K562 (cell line): Measurements from ENCODE around the gene STK17A. TPM values are rescaled to one million over a fixed set of nuclear protein-coding genes. Genes with fewer than 3 reads are reported as not detected.

Source experiments
- ATAC-seq: fragments of 200-7000 bp; cut with Tn5 transposase; 3 replicates; pipeline ENCODE4 v1.9.1; 2020; ENCODE audit warnings: moderate library complexity
- BruUV-seq: library from RNA; stranded (reverse); fragments of 400-500 nt; replicated peaks from 2 replicates; lab custom pipeline; 2021; lab: Mats Ljungman, UMichigan
- CTCF ChIA-PET: fragments of 300-600 bp; formaldehyde crosslinking; extraction: SDS; loops from one replicate; lab custom pipeline; 2021; ENCODE audit warnings: low intra/inter-chr PET ratio; lab: Yijun Ruan, JAX
- POLR2A ChIA-PET: fragments of 300-600, 350-650 bp; sonication (Branson Sonifier 250); formaldehyde crosslinking; extraction: SDS; loops from one replicate; lab custom pipeline; 2021; ENCODE audit warnings: antibody characterized with exemption, inconsistent platforms; lab: Yijun Ruan, JAX
- DNase-seq, 4 experiments: peaks; one replicate each; pipeline versions ENCODE4 v3.0.0 to v3.0.0-alpha.2; 2011 to 2018; ENCODE audit warnings: low spot score in 3 of 4, mixed read lengths in 3 of 4; ENCODE audit errors: extremely low read depth in 1 of 4
- FAIRE-seq: peaks from 2 replicates; lab custom pipeline; 2011; peaks lifted over from hg19 to GRCh38; lab: Jason Lieb, UNC
- H2AFZ ChIP-seq: 2 replicates; pipeline ENCODE4 v1.6.0; 2011; ENCODE audit warnings: low read depth, low read length, control low read depth, inconsistent platforms
- H3K27ac ChIP-seq: fragments of 200-600 bp; 3 replicates; pipeline ENCODE4 v1.8.0; 2011; ENCODE audit warnings: low read depth, mild to moderate bottlenecking, control low read depth, inconsistent platforms, low read length, moderate library complexity, mixed read lengths; ENCODE audit errors: extremely low read depth
- H3K27me3 ChIP-seq, 2 experiments: fragments of 300-600 bp in 1 of 2; 2 replicates in 1 of 2; 3 replicates in 1 of 2; pipeline versions ENCODE4 v1.6.0 to v1.8.0; 2011; ENCODE audit warnings: inconsistent platforms in 2 of 2, low read length in 2 of 2, mild to moderate bottlenecking in 1 of 2, mixed read lengths in 1 of 2, moderate library complexity in 1 of 2; ENCODE audit not compliant: control insufficient read depth in 2 of 2, insufficient read depth in 2 of 2
- H3K36me3 ChIP-seq: fragments of 300-600 bp; 3 replicates; pipeline ENCODE4 v1.8.0; 2011; ENCODE audit warnings: mild to moderate bottlenecking, low read length, inconsistent platforms; ENCODE audit not compliant: control insufficient read depth, insufficient read depth
- H3K4me1 ChIP-seq, 2 experiments: fragments of 200-600 bp in 1 of 2; replicated peaks in 1 of 2; 2 replicates in 1 of 2; 3 replicates in 1 of 2; pipeline versions ENCODE4 v1.5.1 to v1.8.0; 2011; ENCODE audit warnings: inconsistent platforms in 2 of 2, low read length in 2 of 2, mild to moderate bottlenecking in 1 of 2, mixed read lengths in 1 of 2, moderate library complexity in 1 of 2; ENCODE audit not compliant: control insufficient read depth in 2 of 2, insufficient read depth in 2 of 2
- H3K4me2 ChIP-seq: 2 replicates; pipeline ENCODE4 v1.6.1; 2011; ENCODE audit warnings: low read length, control low read depth, inconsistent platforms, mixed read lengths; ENCODE audit not compliant: insufficient read depth
- H3K4me3 ChIP-seq: fragments of 200-600 bp; sonication (generic), shearing (Covaris generic); 2 replicates; pipeline ENCODE4 v1.5.1; 2016; ENCODE audit warnings: control low read depth, inconsistent platforms
- H3K79me2 ChIP-seq: fragments of 200-600 bp; 3 replicates; pipeline ENCODE4 v1.8.0; 2011; ENCODE audit warnings: low read length, inconsistent platforms; ENCODE audit not compliant: control insufficient read depth, insufficient read depth
- H3K9ac ChIP-seq, 2 experiments: 2 replicates each; pipeline versions ENCODE4 v1.6.0 to v1.6.1; 2011; ENCODE audit warnings: low read depth in 2 of 2, low read length in 2 of 2, control low read depth in 1 of 2, inconsistent platforms in 1 of 2, mild to moderate bottlenecking in 1 of 2, mixed read lengths in 1 of 2; ENCODE audit not compliant: insufficient read depth in 1 of 2
- H3K9me1 ChIP-seq: one replicate; pipeline ENCODE4 v1.6.0; 2011; ENCODE audit warnings: inconsistent platforms, mild to moderate bottlenecking, low read length, moderate library complexity; ENCODE audit not compliant: control insufficient read depth, insufficient read depth
- H3K9me3 ChIP-seq: replicated peaks from 2 replicates; pipeline ENCODE4 v1.5.1; 2011; ENCODE audit warnings: low read depth, low read length, inconsistent platforms; ENCODE audit not compliant: control insufficient read depth, insufficient read depth
- H4K20me1 ChIP-seq: replicated peaks from 2 replicates; pipeline ENCODE4 v1.6.1; 2011; ENCODE audit warnings: low read length, inconsistent platforms, mixed read lengths; ENCODE audit not compliant: control insufficient read depth, insufficient read depth
- ARID2 ChIP-seq: fragments of 450-650 bp; IDR thresholded peaks from 2 replicates; pipeline ENCODE4 v1.6.1; 2017; ENCODE audit warnings: antibody characterized with exemption, mild to moderate bottlenecking
- DIDO1 ChIP-seq: fragments of 450-650 bp; IDR thresholded peaks from 2 replicates; pipeline ENCODE4 v1.6.1; 2016; ENCODE audit warnings: low read depth, missing biosample characterization, missing genetic modification characterization
- EWSR1 ChIP-seq: fragments of 450-650 bp; IDR thresholded peaks from 2 replicates; pipeline ENCODE4 v1.6.1; 2018; ENCODE audit warnings: borderline replicate concordance, mild to moderate bottlenecking, low read depth, moderate library complexity; ENCODE audit not compliant: partially characterized antibody
- HBP1 ChIP-seq: fragments of 450-650 bp; formaldehyde crosslinking; IDR thresholded peaks from 2 replicates; pipeline ENCODE4 v1.4.0; 2022; ENCODE audit warnings: missing genetic modification characterization
- NR2C2 ChIP-seq, 2 experiments: fragments of 200-800 bp in 1 of 2; sonication (Bioruptor generic) in 1 of 2; sonication (generic) in 1 of 2; formaldehyde crosslinking in 1 of 2; IDR thresholded peaks; 2 replicates each; pipeline versions ENCODE4 v1.6.1 to v1.8.0; 2016 to 2022; ENCODE audit warnings: mild to moderate bottlenecking in 1 of 2, missing compliant biosample characterization in 1 of 2, missing genetic modification characterization in 1 of 2, missing genetic modification reagents in 1 of 2
- PHB2 ChIP-seq: fragments of 450-650 bp; IDR thresholded peaks from 2 replicates; pipeline ENCODE4 v1.6.1; 2017; ENCODE audit warnings: low read depth
- PHTF2 ChIP-seq: fragments of 250-450 bp; sonication (Bioruptor Pico); IDR thresholded peaks from 2 replicates; pipeline ENCODE4 v1.5.0; 2021; ENCODE audit warnings: mild to moderate bottlenecking
- POLR2A ChIP-seq: fragments of 450-650 bp; conservative IDR thresholded peaks from 2 replicates; pipeline ENCODE4 v1.6.1; 2016
- PRMT5 ChIP-seq: sonication (generic); formaldehyde crosslinking; IDR thresholded peaks from 2 replicates; pipeline ENCODE4 v1.5.0; 2020; ENCODE audit warnings: missing genetic modification reagents
- PTRF ChIP-seq: fragments of 450-650 bp; IDR thresholded peaks from 2 replicates; pipeline ENCODE4 v1.6.1; 2016; ENCODE audit warnings: mild to moderate bottlenecking, missing genetic modification characterization, missing compliant biosample characterization
- RUNX1 ChIP-seq: sonication (generic); IDR thresholded peaks from 2 replicates; pipeline ENCODE4 v1.6.1; 2016; ENCODE audit warnings: antibody characterized with exemption, low read depth
- SREBF2 ChIP-seq: sonication (generic); formaldehyde crosslinking; IDR thresholded peaks from 2 replicates; pipeline ENCODE4 v1.4.0; 2020; ENCODE audit warnings: mild to moderate bottlenecking, missing genetic modification reagents
- TAF15 ChIP-seq: fragments of 200-400 bp; formaldehyde crosslinking; IDR thresholded peaks from 2 replicates; pipeline ENCODE4 v1.6.1; 2017; ENCODE audit warnings: mild to moderate bottlenecking, low read depth, low read length, moderate library complexity
- XRCC3 ChIP-seq: fragments of 450-650 bp; IDR thresholded peaks from 2 replicates; pipeline ENCODE4 v1.6.1; 2017; ENCODE audit warnings: mild to moderate bottlenecking, moderate library complexity
- ZNF41 ChIP-seq: fragments of 250-450 bp; sonication (Bioruptor Pico); conservative IDR thresholded peaks from 2 replicates; pipeline ENCODE4 v1.4.0; 2020; ENCODE audit warnings: mild to moderate bottlenecking
- ZNF445 ChIP-seq: fragments of 250-450 bp; sonication (Bioruptor Pico); IDR thresholded peaks from 2 replicates; pipeline ENCODE4 v1.4.0; 2020; ENCODE audit warnings: low read depth, mild to moderate bottlenecking, moderate library complexity
- ZNF778 ChIP-seq: fragments of 450-650 bp; formaldehyde crosslinking; IDR thresholded peaks from 2 replicates; pipeline ENCODE4 v1.4.0; 2020; ENCODE audit warnings: mild to moderate bottlenecking, moderate library complexity
- WGBS: fragments of 100-300 bp; shearing (Covaris generic); methylation state at CpG from one replicate; pipeline ENCODE4 v1.1.6; 2016; ENCODE audit warnings: low coverage, mixed read lengths; ENCODE audit not compliant: insufficient coverage; ENCODE audit errors: missing lambda C conversion rate; 5-methylcytosine and 5-hydroxymethylcytosine counted together
- in situ Hi-C: fragments of 300-500 bp; cut with MboI; formaldehyde crosslinking; loops from 4 replicates; pipeline ENCODE4 v1.15.0; 2018; ENCODE audit warnings: inconsistent platforms, mixed read lengths
- intact Hi-C: fragments of 100-400 bp; cut with micrococcal nuclease; formaldehyde crosslinking; loops from 2 replicates; pipeline ENCODE4 v1.14.2; 2022
- polyA plus RNA-seq, 8 experiments: library from polyadenylated mRNA; depleted of rRNA in 4 of 8; stranded (reverse) in 5 of 8; unstranded in 3 of 8; fragments of >200 nt; fragmentation: Nextera tagmentation in 2 of 8; fragmentation: Illumina TruSeq in 1 of 8; extraction: Ambion mirVana in 2 of 8; extraction: Trizol in 1 of 8; gene quantifications; 2 replicates each; pipeline versions ENCODE4 v1.2.1 to v1.2.3, GENCODE V29; 2011 to 2014; ENCODE audit warnings: inconsistent platforms in 1 of 8, missing spikeins in 1 of 8
- total RNA-seq, 7 experiments: library from RNA; depleted of rRNA in 6 of 7; stranded (reverse); fragments of >200 nt in 6 of 7; fragmentation: Illumina TruSeq in 2 of 7; extraction: Trizol in 2 of 7; gene quantifications; 2 replicates each; pipeline versions ENCODE4 v1.2.1 to v1.2.3, GENCODE V29; 2011 to 2021; ENCODE audit warnings: low replicate concordance in 1 of 7

STK17A gene
- total and polyA plus RNA-seq, 9 of the 15 experiments (the other 6 are each of a cell fraction or from before 2014, with no cell fraction given): 3.4 to 16.3 (median 13.2) TPM

- Histone ChIP-seq H4K20me1 (no peaks in the 10 kb centered on the region), H3K9ac (no peak overlapping the region), H3K9me3 (no peaks in the 10 kb centered on the region), H2AFZ (no peak overlapping the region), H3K79me2 (no peaks in the 10 kb centered on the region), H3K27ac (no peak overlapping the region), H3K4me1 (no peaks in the 10 kb centered on the region), H3K4me2 (no peak overlapping the region), H3K27me3 (peaks cover 32 to 40% of the 10 kb centered on the region in 2 experiments), H3K36me3 (no peaks in the 10 kb centered on the region), H3K9me1 (no peaks in the 10 kb centered on the region), H3K4me3 (no peak overlapping the region)
- WGBS: 3% methylated on average over 7 of the region's 7 CpGs
- TF ChIP-seq TAF15 (no peak), EWSR1 (no peak), PHTF2 (CRISPR knock-in tag) (no peak), ARID2 (no peak), RUNX1 (no peak)
- ATAC-seq (no peak; the same call in 2 of the 3 replicates), FAIRE-seq (no peak), DNase-seq (no peak)
- intact Hi-C loops (no loop called here), in situ Hi-C loops (no loop called here)
- no TSS peak for BruUV-seq
- ChIA-PET POLR2A (interaction anchor here (0.5 to 1.7 kb wide), 2 partner anchors 11 to 278 kb away, joined by 3 to 7 read pairs; no protein-coding TSS in a partner anchor), CTCF (no interaction called here)
These were observed 22.1 kb upstream of the STK17A start for GRCh38 chr7:43560742-43561330.

- no peaks in the 10 kb centered on the region for H3K9me1 ChIP-seq
- H3K4me1 ChIP-seq: no peaks in the 10 kb centered on the region
- H3K9ac ChIP-seq: no peak overlapping the region
- in situ Hi-C loops (no loop called here), intact Hi-C loops (no loop called here)
- BruUV-seq: no TSS peak
- H3K4me3 ChIP-seq: no peak overlapping the region
- no peaks in the 10 kb centered on the region for H3K79me2 ChIP-seq
- H3K4me2 ChIP-seq: no peak overlapping the region
- WGBS: 6% methylated on average over 3 of the region's 3 CpGs
- H3K9me3 ChIP-seq: no peaks in the 10 kb centered on the region
- peaks cover 20 to 28% of the 10 kb centered on the region in 2 experiments for H3K27me3 ChIP-seq
- DNase-seq (no peak), ATAC-seq (no peak), FAIRE-seq (no peak)
- POLR2A ChIA-PET: interaction anchor here (1.7 kb wide), 1 partner anchor 10 kb away, joined by 7 read pairs; no protein-coding TSS in a partner anchor
- no peaks in the 10 kb centered on the region for H4K20me1 ChIP-seq
- CTCF ChIA-PET: no interaction called here
- no peak overlapping the region for H2AFZ ChIP-seq
- no peaks in the 10 kb centered on the region for H3K36me3 ChIP-seq
- H3K27ac ChIP-seq: no peak overlapping the region
- no peak for TF ChIP-seq SREBF2 (CRISPR knock-in tag)
- TF ChIP-seq XRCC3: no peak
- TF ChIP-seq ZNF778 (CRISPR knock-in tag): no peak
- TF ChIP-seq PHB2: no peak
- no peak for TF ChIP-seq HBP1
- no peak for TF ChIP-seq ZNF41 (CRISPR knock-in tag)
- no peak for TF ChIP-seq ZNF445 (CRISPR knock-in tag)
- no peak for TF ChIP-seq NR2C2 (CRISPR knock-in tag; IDR thresholded peaks at IDR 0.05)
- no peak for TF ChIP-seq NR2C2 (tag; IDR thresholded peaks at IDR 0.05)
- TF ChIP-seq PRMT5 (CRISPR knock-in tag): no peak
- no peak for TF ChIP-seq PTRF (tag)
- TF ChIP-seq DIDO1 (tag): no peak
- TF ChIP-seq POLR2A: no peak
These were observed 20.5 kb upstream of the STK17A start for GRCh38 chr7:43562383-43562782.
